H9 (cell line): ENCODE measurements around the gene THBS3. TPM values are rescaled to one million over a fixed set of nuclear protein-coding genes. Genes with fewer than 3 reads are reported as not detected.

Source experiments
- DNase-seq: peaks from one replicate; pipeline ENCODE4 v3.0.0-alpha.2; 2017
- H2AFZ ChIP-seq: one replicate; pipeline ENCODE4 v1.6.1; 2013; ENCODE audit warnings: mild to moderate bottlenecking, low read length, control low read depth, moderate library complexity
- H2AK5ac ChIP-seq: 2 replicates; pipeline ENCODE4 v1.6.1; 2013; ENCODE audit warnings: low read length, control low read depth, mixed read lengths; ENCODE audit not compliant: insufficient read length
- H2BK120ac ChIP-seq: one replicate; pipeline ENCODE4 v1.6.1; 2013; ENCODE audit warnings: low read depth, mild to moderate bottlenecking, low read length, control low read depth, inconsistent platforms; ENCODE audit not compliant: poor library complexity, severe bottlenecking
- H2BK12ac ChIP-seq: 2 replicates; pipeline ENCODE4 v1.6.1; 2013; ENCODE audit warnings: low read length, control low read depth, mixed read lengths, low read depth; ENCODE audit not compliant: insufficient read length
- H2BK15ac ChIP-seq: 2 replicates; pipeline ENCODE4 v1.6.1; 2013; ENCODE audit warnings: low read depth, low read length, control low read depth
- H2BK20ac ChIP-seq: one replicate; pipeline ENCODE4 v1.6.1; 2013; ENCODE audit warnings: low read depth, mild to moderate bottlenecking, low read length, control low read depth, inconsistent platforms; ENCODE audit not compliant: poor library complexity, severe bottlenecking
- H2BK5ac ChIP-seq: 2 replicates; pipeline ENCODE4 v1.6.1; 2013; ENCODE audit warnings: low read length, control low read depth, mixed read lengths; ENCODE audit not compliant: insufficient read length
- H3K14ac ChIP-seq: 2 replicates; pipeline ENCODE4 v1.6.1; 2013; ENCODE audit warnings: low read length, control low read depth; ENCODE audit not compliant: insufficient read depth
- H3K18ac ChIP-seq: 2 replicates; pipeline ENCODE4 v1.6.1; 2013; ENCODE audit warnings: low read depth, mild to moderate bottlenecking, mixed read lengths, low read length, control low read depth; ENCODE audit not compliant: insufficient read length
- H3K23ac ChIP-seq: 2 replicates; pipeline ENCODE4 v1.6.1; 2013; ENCODE audit warnings: low read length, control low read depth, mixed read lengths, low read depth; ENCODE audit not compliant: insufficient read length
- H3K23me2 ChIP-seq: 2 replicates; pipeline ENCODE4 v1.6.1; 2013; ENCODE audit warnings: low read depth, mild to moderate bottlenecking, mixed read lengths, low read length, control low read depth; ENCODE audit not compliant: insufficient read length, poor library complexity, severe bottlenecking
- H3K27ac ChIP-seq: 2 replicates; pipeline ENCODE4 v1.5.1; 2013; ENCODE audit warnings: low read length, control low read depth, mixed read lengths, low read depth; ENCODE audit not compliant: insufficient read length
- H3K27me3 ChIP-seq: 2 replicates; pipeline ENCODE4 v1.6.1; 2013; ENCODE audit warnings: low read length, control low read depth, inconsistent platforms; ENCODE audit not compliant: insufficient read depth
- H3K4ac ChIP-seq: 2 replicates; pipeline ENCODE4 v1.6.1; 2013; ENCODE audit warnings: low read depth, mild to moderate bottlenecking, control low read depth, inconsistent platforms, low read length, moderate library complexity
- H3K4me1 ChIP-seq: 2 replicates; pipeline ENCODE4 v1.6.1; 2013; ENCODE audit warnings: low read length, control low read depth, inconsistent platforms; ENCODE audit not compliant: insufficient read depth
- H3K4me2 ChIP-seq: 2 replicates; pipeline ENCODE4 v1.6.1; 2013; ENCODE audit warnings: low read length, control low read depth, mixed read lengths; ENCODE audit not compliant: insufficient read length, insufficient read depth
- H3K56ac ChIP-seq: 2 replicates; pipeline ENCODE4 v1.6.1; 2013; ENCODE audit warnings: low read depth, mild to moderate bottlenecking, mixed read lengths, low read length, control low read depth; ENCODE audit not compliant: insufficient read length
- H3K79me1 ChIP-seq: 2 replicates; pipeline ENCODE4 v1.6.1; 2013; ENCODE audit warnings: low read depth, mild to moderate bottlenecking, moderate library complexity, low read length, control low read depth, inconsistent platforms; ENCODE audit not compliant: insufficient read depth, poor library complexity, severe bottlenecking
- H3K79me2 ChIP-seq: 2 replicates; pipeline ENCODE4 v1.6.1; 2013; ENCODE audit warnings: low read length, control low read depth, inconsistent platforms; ENCODE audit not compliant: insufficient read depth
- H3K9ac ChIP-seq: 2 replicates; pipeline ENCODE4 v1.6.1; 2013; ENCODE audit warnings: low read length, control low read depth, mixed read lengths; ENCODE audit not compliant: insufficient read length; ENCODE audit errors: extremely low read depth
- H3K9me3 ChIP-seq: one replicate; pipeline ENCODE4 v1.6.1; 2013; ENCODE audit warnings: low read depth, low read length, inconsistent platforms; ENCODE audit not compliant: control insufficient read depth
- H3T11ph ChIP-seq: one replicate; pipeline ENCODE4 v1.6.1; 2013; ENCODE audit warnings: mild to moderate bottlenecking, low read length, control low read depth, inconsistent platforms
- H4K20me1 ChIP-seq: one replicate; pipeline ENCODE4 v1.6.1; 2013; ENCODE audit not compliant: control insufficient read depth, insufficient read length, insufficient read depth
- H4K5ac ChIP-seq: 2 replicates; pipeline ENCODE4 v1.6.1; 2013; ENCODE audit warnings: low read depth, mild to moderate bottlenecking, mixed read lengths, low read length, control low read depth; ENCODE audit not compliant: insufficient read length
- H4K8ac ChIP-seq: replicated peaks from 2 replicates; pipeline ENCODE4 v1.6.1; 2013; ENCODE audit warnings: low read length, control low read depth, mixed read lengths, low read depth; ENCODE audit not compliant: insufficient read length
- H4K91ac ChIP-seq: 2 replicates; pipeline ENCODE4 v1.6.1; 2013; ENCODE audit warnings: low read depth, mild to moderate bottlenecking, moderate library complexity, mixed read lengths, low read length, control low read depth; ENCODE audit not compliant: insufficient read length
- H3K27ac Mint-ChIP-seq, 3 experiments: 2 replicates in 2 of 3; 3 replicates in 1 of 3; pipeline ENCODE4 v1.8.0; 2020 to 2021; ENCODE audit warnings: mixed read lengths in 3 of 3, mild to moderate bottlenecking in 1 of 3, moderate library complexity in 1 of 3
- H3K27me3 Mint-ChIP-seq: 2 replicates; pipeline ENCODE4 v1.8.0; 2021; ENCODE audit warnings: low read depth, mild to moderate bottlenecking, moderate library complexity, mixed read lengths
- H3K36me3 Mint-ChIP-seq, 3 experiments: 2 replicates in 2 of 3; 3 replicates in 1 of 3; pipeline ENCODE4 v1.8.0; 2020 to 2021; ENCODE audit warnings: low read depth in 3 of 3, mixed read lengths in 3 of 3; ENCODE audit not compliant: insufficient read depth in 1 of 3
- H3K4me1 Mint-ChIP-seq, 2 experiments: 2 replicates each; pipeline ENCODE4 v1.8.0; 2020; ENCODE audit warnings: mixed read lengths in 2 of 2
- H3K4me3 Mint-ChIP-seq, 2 experiments: 2 replicates in 1 of 2; 3 replicates in 1 of 2; pipeline ENCODE4 v1.8.0; 2020 to 2021; ENCODE audit warnings: mild to moderate bottlenecking in 2 of 2, mixed read lengths in 2 of 2, moderate library complexity in 1 of 2
- H3K9me3 Mint-ChIP-seq, 2 experiments: 2 replicates in 1 of 2; 3 replicates in 1 of 2; pipeline ENCODE4 v1.8.0; 2020; ENCODE audit warnings: mild to moderate bottlenecking in 2 of 2, mixed read lengths in 2 of 2, moderate library complexity in 1 of 2
- CTCF ChIP-seq: fragments of 200-600 bp; sonication (generic); conservative IDR thresholded peaks from 3 replicates; pipeline ENCODE4 v1.8.0; 2021; ENCODE audit warnings: antibody characterized with exemption, mild to moderate bottlenecking
- WGBS: extraction: QIAGEN DNeasy Blood & Tissue Kit; methylation state at CpG from one replicate; pipeline ENCODE4 v1.1.7; 2013; ENCODE audit warnings: missing lambda C conversion rate, low lambda C conversion rate, mixed read lengths; ENCODE audit not compliant: insufficient read length; ENCODE audit errors: extremely low coverage; 5-methylcytosine and 5-hydroxymethylcytosine counted together
- total RNA-seq: library from RNA; stranded (reverse); gene quantifications from 2 replicates; pipeline ENCODE4 v1.2.1, GENCODE V29; 2021

The THBS3 gene
- total RNA-seq, 1 experiment from 2014 or later = 5.9 TPM

- Mint-ChIP-seq H3K4me3 (peak overlapping the region; percentile 73 to 88), H3K9me3 (no peaks in the 10 kb centered on the region), H3K36me3 (peaks cover 8 to 28% (median 21%) of the 10 kb centered on the region in 3 experiments; a peak in 6 of 7 replicates), H3K4me1 (peaks cover 30 to 32% of the 10 kb centered on the region in 2 experiments), H3K27me3 (no peaks in the 10 kb centered on the region; the same call in 1 of the 2 replicates), H3K27ac (peak overlapping the region in 1 of 3 experiments; percentile 68; a peak in 3 of 7 replicates)
- H3K23ac ChIP-seq = no peak overlapping the region
- no peak overlapping the region for H3T11ph ChIP-seq
- no peak overlapping the region for H2BK120ac ChIP-seq
- no peak overlapping the region for H2AK5ac ChIP-seq
- no peak overlapping the region for H4K91ac ChIP-seq
- no peak overlapping the region for H2BK5ac ChIP-seq
- H3K14ac ChIP-seq = no peak overlapping the region
- H3K79me1 ChIP-seq = no peaks in the 10 kb centered on the region
- H3K27me3 ChIP-seq = no peaks in the 10 kb centered on the region
- WGBS = no CpG with 5 or more reads among the region's 12 CpGs
- H3K56ac ChIP-seq = no peak overlapping the region
- no peak overlapping the region for H4K8ac ChIP-seq
- no peak for DNase-seq
- H4K20me1 ChIP-seq = no peaks in the 10 kb centered on the region
- H3K4me1 ChIP-seq = peaks cover 4% of the 10 kb centered on the region; the same call in 1 of the 2 replicates
- H2BK12ac ChIP-seq = no peak overlapping the region
- peaks cover 14% of the 10 kb centered on the region for H3K23me2 ChIP-seq
- TF ChIP-seq CTCF = no peak
- no peak overlapping the region for H2BK20ac ChIP-seq
- no peak overlapping the region for H3K4ac ChIP-seq
- no peaks in the 10 kb centered on the region for H3K9me3 ChIP-seq
- H3K27ac ChIP-seq = no peak overlapping the region
- no peak overlapping the region for H2AFZ ChIP-seq
- H3K18ac ChIP-seq = no peak overlapping the region
- H2BK15ac ChIP-seq = no peak overlapping the region
- H3K79me2 ChIP-seq = no peaks in the 10 kb centered on the region
- peak overlapping the region; percentile 67 for H3K4me2 ChIP-seq
- H3K9ac ChIP-seq = no peak overlapping the region
- H4K5ac ChIP-seq = no peak overlapping the region
Observed at GRCh38 chr1:155254228-155254713, 46.6 kb upstream of the THBS3 start.
